ENCODE results near the gene NEFH.

GRCh38 chr22:29447906-29448305 is 32.1 kb upstream of the NEFH start:
- TF ChIP-seq CTCF (IDR thresholded peaks at IDR 0.05) (no peak), EZH2 (IDR thresholded peaks at IDR 0.05; ENCODE audit: borderline replicate concordance, insufficient read depth, low read depth, low read length, poor library complexity, severe bottlenecking) (no peak)
